Stimulated activated CD8-positive, alpha-beta memory T cell treated with anti-CD3 and anti-CD28 coated beads, Interleukin-7, amount 100 ng/mL, for 1 hour (primary cell): ENCODE measurements around the gene MTERF4.

Experiments used
- DNase-seq, 2 donors: peaks; one replicate each; pipeline ENCODE4 v3.0.0-alpha.2; 2020; ENCODE audit warnings: low read depth in 2 of 2

MTERF4 gene

DNA sequence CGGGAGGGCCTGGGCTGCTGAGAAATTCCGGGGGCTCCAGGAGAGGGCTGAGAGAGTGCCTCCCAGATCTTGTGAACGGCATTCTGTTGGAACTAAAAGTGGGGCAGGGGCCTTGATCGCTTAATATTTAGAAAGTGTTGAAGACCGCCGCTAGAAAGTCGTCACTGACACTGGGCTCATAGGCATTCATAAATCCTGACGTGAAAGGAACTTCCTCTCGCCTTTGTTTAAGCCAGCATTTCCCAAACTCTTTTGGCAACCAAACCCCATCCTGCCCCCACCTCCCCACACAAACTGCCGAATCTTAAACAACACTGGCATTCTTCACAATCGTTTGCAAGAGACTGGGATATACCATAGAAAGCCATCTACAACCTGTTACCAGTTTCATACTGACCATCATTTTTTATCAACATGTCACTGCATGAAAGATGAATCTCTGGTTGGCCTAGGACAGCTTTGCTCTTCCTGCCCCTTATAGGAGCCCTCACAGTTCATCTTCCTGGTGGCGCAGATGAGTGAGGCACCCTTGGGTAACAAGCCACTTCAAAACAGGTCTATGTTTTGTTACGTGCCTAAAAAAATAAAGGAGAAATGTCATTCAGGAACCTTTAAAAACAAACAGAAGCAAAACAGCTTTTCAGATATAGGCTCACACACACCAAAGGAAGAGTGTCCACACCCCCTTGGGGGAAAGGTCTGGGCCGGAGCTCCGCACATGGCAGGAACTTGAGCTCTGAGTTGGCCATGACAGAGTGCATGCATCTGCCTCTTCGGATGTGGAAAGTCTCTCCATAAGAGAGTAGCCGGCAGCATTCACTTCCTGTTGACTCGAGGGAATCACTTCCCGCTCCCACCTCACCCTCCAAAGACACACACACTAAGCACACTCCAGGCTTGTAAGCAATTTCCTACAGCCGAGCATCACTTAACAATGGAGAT lies 13.0 kb downstream of the MTERF4 start:
- DNase-seq: no peak

DNA sequence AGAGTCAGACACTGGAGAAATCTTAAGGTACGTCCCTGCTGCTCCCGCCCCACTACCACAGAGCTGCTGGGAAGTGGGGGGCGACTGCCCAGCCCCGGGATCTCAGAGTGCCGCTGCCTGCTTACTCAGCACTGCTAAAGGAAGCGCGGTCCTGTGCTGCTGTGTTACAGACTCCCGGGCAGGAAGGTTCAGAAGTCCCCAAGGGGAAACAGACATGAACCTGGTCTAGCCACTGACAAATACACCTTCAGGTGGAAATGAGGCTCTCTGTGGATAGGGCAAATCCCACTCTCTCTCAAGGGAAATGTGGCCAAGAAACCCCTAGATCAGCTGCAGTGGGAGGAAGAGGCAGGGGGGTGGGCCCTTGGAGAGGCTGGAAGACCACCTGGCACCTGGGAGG lies 13.7 kb downstream of the MTERF4 start:
- no peak for DNase-seq

DNA sequence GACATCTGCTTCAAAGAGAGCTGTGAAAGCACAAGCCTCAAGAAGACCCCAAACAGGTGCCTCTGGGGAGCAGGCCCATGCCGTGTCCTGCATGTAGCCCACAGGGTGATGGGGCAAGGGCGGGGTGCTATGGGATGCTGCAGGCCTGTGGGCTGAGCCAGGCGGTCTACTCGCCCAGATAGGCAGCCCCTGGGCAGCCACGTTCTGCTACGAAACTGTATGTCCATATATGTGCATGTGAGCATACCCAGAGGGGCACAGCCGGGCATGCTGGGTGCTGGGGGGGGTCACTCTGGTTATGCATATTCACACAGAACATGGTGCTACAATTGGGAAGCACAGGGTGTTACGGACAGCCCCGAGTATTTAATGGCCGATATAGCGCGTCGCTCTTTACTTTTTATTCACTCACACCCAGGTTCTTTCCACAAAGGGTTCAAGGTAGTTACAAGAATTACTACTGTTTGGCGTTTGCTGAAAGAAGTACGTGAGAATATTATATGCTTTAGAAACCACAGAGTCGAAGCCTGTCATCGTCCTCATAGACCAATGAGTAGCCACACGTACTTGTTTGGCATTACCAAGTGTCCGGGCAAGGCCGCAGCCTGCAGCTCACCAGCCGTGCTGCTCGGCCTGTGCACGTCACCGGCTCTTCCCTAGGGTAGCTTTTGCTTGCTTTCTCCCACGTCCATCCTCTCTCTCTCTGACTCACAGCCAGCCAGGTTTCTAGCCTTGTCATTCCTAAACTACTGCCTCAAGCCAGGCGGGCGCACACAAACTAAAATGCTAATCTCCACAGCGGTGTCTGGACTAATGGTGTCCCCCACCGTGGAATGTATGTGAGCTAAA lies 14.4 kb downstream of the MTERF4 start:
- no peak for DNase-seq

DNA sequence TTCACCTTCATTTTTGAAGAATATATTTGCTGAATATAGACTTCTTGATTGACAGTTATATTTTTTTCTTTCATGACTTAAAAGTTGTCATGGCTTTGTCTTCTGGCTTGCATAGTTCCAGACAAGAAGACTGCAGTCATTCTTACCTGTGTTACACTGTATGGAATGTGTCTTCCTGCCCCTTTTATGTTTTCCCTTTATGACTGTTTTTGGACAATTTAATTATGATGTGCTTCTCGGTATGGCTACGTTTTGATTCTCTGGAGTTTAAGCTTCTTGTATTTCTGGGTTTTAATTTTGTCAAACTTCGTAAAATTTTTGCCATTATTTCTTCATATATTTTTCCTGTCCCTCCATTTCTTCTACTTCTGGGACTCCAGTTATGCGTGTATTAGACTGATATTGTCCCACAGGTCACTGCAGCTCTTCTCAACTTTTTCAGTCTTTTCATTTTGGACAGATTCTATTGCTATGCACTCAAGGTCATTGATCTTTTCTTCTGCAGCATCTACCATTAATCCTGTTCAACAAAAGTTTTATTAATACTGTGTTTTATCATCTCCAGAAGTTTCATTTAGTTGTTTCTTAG lies 17.1 kb downstream of the MTERF4 start:
- DNase-seq: no peak

DNA sequence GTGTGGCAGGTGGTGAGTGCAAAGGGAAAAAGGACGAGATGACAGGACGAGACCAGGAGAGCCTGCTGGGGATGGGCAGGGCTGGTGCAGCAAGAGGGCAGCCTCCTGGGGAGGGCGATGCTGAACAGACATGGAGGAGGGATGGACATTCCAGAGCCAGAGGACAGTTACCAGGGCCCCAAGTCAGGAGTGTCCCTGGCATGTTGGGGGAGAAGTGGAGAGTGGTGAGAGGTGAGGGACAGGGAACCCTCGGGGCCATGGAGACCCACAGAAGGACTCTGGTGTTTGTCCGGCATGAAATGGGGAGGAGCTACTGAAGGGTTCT lies 19.0 kb downstream of the MTERF4 start:
- no peak for DNase-seq

DNA sequence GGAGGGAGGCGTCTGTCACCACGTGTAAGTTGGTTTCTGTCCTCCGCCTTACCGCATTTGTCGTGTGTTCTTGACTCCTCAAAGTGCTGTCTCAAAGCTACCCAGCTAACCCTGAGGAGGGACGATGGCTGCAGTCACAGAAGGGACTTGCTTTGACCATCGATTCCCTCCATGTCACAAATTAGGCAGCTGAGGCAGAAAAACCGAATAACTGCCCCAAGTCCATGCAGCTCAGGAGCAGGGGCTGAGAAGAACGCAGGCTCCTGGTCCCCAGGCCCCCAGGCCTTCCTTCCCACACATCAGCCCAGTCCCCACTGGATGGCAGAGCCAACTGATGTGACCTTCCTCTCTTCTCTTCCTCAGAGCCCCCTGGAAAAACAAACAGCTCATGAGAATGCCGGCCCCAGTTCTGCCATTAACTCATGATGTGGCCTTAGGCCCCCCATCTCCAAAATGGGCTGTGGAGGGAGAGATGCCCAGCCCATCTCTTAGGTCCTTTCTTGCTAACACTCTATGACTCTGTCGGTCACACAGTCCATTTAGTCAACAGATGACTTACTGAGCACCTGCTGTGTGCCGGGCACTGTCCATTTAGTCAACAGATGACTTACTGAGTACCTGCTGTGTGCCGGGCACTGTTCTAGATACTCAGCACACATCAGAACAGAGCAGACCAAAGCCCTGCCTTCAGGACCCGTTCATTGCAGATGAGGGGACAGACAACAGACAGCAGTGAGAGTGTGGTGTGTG lies 19.6 kb downstream of the MTERF4 start:
- no peak for DNase-seq

DNA sequence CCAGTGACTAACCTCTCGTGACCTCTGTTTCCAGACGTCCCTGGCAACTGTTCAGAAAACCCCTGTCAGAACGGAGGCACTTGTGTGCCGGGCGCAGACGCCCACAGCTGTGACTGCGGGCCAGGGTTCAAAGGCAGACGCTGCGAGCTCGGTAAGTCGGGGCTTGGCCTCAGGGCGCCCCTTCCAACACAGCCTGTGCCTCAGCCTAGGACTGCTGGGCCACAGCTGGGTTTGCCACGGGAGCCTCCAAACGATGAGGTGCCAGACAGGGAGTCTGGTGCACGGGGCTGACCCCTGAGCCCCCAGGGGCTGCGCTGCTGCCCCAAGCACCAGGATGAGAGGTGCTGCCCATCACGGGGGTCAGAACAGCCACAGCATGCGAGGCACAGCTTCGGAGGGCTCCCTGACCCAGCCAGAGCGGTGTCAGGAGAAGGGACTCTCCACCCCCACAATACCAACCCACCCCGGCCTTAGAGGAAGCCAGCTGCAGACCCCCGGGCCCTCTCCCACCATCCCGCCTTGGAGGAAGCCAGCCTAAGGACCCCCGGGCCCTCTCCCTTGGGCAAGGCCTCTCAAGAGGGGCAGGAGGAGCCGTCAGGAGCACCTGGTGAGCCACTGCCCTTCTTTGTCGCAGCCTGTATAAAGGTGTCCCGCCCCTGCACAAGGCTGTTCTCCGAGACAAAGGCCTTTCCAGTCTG lies 20.3 kb downstream of the MTERF4 start:
- no peak for DNase-seq

DNA sequence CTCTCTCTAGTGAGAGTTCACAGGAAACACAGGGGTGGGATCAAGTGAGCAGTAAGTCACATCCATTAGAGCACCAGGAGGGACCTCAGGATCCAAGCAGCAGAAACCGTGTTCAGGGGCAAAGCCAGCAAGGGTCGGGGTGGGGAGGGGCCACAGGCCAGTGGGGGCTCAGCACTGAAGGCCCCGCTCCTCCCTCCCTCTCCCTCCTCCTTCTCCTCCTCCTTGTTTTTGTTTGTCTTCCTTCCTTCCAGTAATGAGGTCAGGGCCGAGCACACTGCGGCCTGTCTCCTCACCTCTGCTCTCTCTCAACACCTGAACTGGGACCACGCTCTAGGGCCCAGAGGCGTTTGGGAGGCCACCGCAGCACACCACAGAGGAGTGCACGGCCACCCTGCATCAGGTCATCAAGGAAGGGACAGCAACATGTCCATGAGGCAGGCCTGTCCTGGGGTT lies 20.9 kb downstream of the MTERF4 start:
- DNase-seq: no peak

DNA sequence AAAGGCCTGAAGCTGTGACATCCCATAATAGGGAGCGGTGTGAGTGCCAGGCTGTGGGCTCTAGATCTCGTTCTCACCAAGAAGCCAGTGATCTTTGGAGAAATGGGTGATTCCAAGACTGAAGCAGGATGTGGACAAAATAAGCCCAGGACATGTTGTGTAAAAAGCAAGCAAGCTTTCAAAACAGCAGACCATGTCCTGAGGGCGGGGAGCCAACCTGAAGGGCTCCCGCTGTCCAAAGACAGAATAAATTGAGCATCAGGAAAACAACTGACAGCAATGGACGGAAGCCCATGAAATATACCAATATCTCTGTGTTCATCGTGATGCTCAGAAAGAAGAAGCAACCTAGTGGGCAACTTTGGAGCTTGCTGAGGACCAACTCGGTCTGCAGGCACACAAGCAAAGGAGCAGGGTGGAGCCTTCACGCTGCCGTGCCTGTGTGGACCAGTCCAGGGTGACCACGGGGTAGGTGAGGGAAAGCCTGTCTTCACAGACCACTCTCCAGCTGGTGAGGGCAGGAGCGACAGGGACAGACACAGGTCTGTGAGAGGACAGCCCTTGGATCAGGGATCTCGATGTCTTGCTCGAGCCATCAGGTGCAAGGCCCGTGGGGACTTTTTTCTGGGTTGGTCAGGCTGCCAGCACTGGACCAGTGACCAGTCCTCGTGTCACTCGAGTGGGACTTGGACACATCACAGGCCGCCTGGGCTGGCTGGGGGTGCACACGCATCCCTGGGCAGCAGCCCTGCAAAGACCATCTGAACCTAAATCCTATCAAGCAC lies 21.5 kb downstream of the MTERF4 start:
- no peak for DNase-seq

DNA sequence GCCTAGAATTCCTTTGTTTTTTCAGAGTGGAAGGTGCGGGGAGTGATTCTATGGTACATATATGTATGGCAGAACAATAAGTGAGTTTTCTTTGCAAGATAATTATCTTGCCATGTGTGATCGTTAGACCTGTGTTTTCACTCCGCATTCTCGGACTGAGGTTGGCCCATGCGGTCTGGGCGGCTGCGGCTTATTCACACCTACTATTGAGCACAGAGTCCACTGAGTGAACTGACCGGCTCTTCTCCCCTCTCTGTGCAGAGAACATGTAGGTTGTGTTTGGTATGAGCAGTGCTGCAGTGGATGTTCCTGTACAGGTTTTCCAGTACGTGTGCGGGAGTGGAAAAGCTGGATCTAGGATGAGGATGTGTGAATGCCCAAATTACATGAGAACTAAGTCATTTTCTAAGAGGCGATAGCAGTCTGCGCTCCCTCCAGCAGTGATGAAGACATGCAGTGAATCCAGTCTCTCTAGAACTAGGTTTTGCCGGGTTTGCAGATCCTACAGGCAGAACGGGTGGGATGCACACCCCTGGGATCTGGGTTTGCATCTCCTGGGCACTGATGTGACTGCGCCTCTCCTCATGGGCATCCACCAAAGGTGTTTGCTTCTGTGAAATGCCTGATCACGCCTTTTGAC lies 27.1 kb downstream of the MTERF4 start:
- DNase-seq: no peak

DNA sequence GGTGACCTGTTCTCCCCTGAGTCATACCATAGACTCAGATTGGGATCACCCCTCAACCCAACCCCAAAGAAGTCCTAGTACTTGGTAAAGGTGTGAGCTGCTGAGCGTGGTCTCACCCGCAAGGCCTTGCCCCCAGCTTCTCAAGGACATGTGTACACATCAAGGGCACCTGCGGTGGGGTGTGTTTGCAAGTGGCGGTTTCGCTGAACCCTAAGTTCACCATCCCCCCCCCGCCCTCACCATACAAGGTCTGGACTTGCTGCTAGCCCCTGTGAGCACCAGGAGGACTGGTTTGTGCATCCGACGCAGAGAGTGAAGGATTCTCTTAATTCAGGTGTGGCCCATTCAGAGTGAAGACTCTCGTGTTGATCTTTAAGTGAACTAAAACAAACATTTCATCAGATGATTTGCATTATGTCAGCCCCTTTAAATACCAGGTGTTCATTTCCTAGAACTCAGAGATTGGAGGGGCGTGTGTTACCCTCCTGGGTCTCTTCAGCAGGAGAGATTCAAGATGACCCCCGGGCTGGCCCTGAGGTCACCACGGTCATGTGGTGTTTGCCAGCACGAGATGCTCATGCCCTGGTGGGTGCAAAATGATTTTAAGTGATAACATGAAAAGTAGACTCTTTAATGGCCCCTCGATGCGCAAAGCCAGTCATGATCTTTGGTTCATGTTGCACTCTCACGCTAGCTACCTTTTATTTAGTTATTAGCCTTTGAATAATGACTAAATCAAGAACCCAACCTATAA lies 27.8 kb downstream of the MTERF4 start:
- no peak for DNase-seq

DNA sequence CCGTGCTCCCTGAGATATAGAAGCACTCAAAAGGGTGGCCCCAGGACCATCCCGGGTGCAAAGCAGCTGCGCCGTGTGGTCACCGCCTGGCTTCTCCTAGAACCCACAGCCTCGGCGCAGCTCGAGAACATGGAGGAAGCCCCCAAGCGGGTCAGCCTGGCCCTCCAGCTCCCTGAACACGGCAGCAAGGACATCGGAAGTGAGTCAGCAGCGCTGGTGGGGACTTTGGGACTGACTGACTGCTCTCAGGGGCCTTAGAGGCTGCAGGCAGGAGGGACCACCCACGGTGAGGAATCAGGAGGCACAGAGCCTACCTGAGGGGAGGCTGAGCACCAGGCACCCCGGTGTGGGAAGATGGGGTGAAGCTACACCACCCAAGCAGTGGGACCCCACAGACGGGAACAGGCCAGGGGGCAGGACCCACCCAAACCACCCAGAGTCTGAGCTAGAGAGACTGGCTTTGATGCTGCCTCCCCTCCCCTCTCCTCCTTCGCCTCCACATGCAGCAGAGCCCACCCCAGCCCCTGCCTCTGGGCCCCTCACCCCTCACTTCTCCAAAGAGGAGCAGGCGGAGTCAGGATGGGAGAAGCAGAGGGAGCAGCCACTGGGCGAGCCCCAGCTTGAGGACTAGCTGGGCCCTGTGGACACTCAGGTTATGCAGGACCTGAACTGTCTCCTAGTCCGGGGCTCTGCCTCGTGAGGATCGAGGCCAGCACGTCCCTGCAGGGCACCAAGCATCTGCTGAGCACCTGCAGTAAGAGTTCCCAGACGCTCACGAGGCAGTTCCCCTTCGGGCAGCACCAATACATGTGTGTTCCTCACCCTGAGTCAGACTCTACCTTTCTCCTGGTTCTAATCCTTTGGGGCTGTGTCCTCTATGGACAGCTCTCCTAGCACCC lies 28.7 kb downstream of the MTERF4 start:
- no peak for DNase-seq

DNA sequence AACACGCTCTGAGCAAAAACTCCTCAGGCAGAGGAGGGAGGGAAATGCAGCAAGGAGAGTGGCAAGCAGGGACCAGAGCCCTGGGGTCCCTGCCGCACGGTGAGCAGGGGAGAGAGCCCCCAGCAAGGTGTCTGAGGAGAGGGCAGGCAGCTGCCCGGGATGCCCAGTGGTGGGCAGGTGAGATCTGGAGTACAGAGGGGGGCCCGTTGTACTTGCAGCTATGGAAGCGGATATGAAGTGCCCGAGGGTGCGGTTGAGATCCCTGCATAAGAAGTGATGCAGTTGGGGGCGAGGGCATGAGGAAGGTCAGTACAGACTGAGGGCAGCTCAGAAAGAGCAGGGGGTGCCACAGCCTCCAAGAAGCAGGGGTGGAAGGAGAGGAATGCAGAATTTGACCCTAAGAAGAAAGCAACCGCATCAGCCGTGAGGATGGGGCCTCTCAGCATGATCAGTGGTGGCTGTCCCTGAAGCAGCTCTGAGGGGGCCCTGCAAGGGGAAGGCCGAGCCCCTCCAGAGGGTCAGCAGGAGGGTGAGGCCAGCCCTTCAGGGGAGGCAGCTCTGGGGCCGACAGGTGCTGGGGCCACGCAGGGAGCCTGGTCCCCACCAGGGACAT lies 29.4 kb downstream of the MTERF4 start:
- no peak for DNase-seq

DNA sequence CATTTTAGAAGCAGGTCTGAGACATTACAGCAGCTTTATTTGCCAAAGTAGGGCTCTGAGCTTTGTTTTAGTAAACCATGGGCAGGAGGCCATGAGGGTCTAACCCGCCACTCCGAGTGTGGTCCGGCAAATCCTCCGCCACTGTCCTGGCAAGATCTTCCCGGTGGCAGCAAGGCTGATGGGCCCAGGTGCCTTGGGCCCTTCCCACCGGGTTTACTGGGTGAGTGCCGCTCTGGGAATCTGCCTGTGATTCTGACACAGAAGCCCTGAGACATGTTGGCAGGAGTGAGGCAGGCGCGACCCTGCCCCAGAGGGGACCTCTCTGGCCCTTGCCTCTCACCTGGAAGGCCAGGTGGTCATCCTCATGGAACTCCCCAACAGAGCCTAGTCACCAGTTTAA lies 29.9 kb downstream of the MTERF4 start:
- no peak for DNase-seq

DNA sequence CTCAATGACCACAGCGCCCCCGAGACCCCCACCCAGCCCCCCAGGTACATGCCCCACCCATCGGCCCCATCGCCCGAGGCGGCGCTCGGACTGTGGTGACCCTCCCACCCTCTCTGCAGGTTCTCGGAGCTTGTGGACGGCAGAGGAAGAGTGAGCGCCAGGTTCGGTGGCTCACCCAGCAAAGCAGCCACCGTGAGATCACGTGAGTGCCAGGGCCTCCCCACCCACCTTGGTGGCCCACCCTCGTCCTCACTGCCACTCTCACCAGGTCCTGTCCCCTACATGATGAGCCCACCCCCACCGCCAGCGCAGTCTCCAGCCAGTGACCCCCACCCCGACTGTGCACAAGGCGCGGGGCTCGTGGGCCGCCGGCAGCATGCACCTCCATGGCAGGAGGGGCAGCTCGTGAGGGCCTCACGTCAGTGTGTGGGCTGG lies 30.4 kb downstream of the MTERF4 start:
- no peak for DNase-seq

DNA sequence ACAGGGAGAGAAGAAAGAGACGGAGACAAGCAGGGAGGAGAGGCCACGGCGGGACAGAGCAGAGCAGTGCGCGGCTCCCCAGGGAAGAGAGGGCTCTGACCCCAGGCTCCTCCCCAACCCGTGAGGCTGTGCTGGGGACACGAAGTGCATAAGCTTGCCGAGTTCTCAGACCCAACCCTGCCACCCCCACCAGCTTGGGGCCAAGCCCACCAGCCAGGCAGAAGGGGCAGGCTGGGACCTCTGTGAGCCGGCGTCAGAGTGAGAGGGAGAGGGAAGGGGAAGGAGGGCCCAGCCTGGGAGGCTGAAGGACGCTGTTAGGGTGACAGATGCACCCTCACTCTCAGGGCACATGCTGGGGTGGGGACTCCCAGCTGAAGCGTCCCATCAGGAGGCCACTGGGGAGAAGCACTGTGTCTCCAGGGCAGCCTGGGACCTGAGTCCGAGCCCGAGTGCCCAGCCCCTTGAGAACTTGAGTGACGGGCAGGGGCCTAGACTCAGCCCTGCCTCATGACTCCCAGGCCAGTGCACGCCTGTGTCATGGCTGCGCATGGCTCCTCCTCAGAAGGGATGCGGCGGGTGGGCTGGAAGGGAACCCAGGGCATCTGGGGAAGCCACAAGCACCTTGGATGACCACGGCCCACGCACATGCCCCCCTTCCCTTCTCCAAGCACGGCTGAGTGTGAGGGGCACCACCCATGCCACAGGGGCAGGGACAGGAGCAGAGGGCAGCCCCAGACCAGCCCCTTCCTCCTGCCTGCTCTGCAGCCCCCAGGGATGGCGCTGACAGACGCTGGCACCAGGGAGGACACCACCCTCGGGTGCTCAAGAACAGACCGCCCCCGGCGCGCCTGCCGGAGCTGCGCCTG lies 31.0 kb downstream of the MTERF4 start:
- DNase-seq: no peak

DNA sequence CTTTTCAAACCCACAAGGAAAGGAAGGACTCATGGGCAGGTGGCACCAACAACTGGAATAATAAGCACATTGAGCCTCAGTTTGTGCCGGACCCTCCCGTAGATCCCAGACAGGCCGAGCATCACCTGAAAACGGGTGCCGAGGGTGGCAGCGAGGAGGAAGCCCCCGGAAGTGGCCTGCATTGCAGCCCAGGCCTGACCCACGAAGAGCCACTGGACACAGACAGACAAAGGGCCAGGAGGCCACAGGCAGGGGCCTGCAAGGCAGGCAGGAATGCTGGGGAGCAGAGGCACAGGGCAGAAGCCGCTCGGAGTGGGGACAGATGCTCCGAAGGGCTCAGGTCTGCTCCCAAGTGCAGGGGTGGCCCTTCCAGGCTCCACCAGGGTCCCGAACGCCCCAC lies 31.7 kb downstream of the MTERF4 start:
- DNase-seq: no peak
